CD14-positive monocyte (primary cell): ENCODE measurements around the gene MYRFL. TPM values are rescaled to one million over a fixed set of nuclear protein-coding genes. Genes with fewer than 3 reads are reported as not detected.

Experiments
- DNase-seq, 3 donors: peaks; one replicate each; pipeline ENCODE4 v3.0.0-alpha.2; 2011 to 2022
- H2AFZ ChIP-seq: 2 replicates; pipeline ENCODE4 v1.6.0; 2012; ENCODE audit warnings: mild to moderate bottlenecking, low read depth, low read length, inconsistent platforms; ENCODE audit not compliant: insufficient read depth, poor library complexity, severe bottlenecking
- H3K27ac ChIP-seq, 2 donors: 1 replicate in 1 of 2; 2 replicates in 1 of 2; pipeline ENCODE4 v1.5.1; 2012 to 2013; ENCODE audit warnings: low read length in 2 of 2, control low read depth in 1 of 2, inconsistent platforms in 1 of 2, low read depth in 1 of 2, mild to moderate bottlenecking in 1 of 2
- H3K27me3 ChIP-seq, 2 donors: one replicate each; pipeline versions ENCODE4 v1.6.0 to v1.6.1; 2011 to 2013; ENCODE audit warnings: low read length in 2 of 2; ENCODE audit not compliant: control insufficient read depth in 2 of 2, insufficient read depth in 2 of 2
- H3K36me3 ChIP-seq, 2 donors: replicated peaks in 1 of 2; 1 replicate in 1 of 2; 2 replicates in 1 of 2; pipeline versions ENCODE4 v1.5.1 to v1.6.1; 2012 to 2013; ENCODE audit warnings: low read length in 2 of 2, control low read depth in 1 of 2, inconsistent platforms in 1 of 2, mild to moderate bottlenecking in 1 of 2; ENCODE audit not compliant: insufficient read depth in 2 of 2, control insufficient read depth in 1 of 2
- H3K4me1 ChIP-seq, 2 donors: 1 replicate in 1 of 2; 2 replicates in 1 of 2; pipeline versions ENCODE4 v1.5.1 to v1.6.1; 2012 to 2013; ENCODE audit warnings: low read length in 2 of 2, control low read depth in 1 of 2, inconsistent platforms in 1 of 2, mild to moderate bottlenecking in 1 of 2, moderate library complexity in 1 of 2; ENCODE audit not compliant: insufficient read depth in 2 of 2, control insufficient read depth in 1 of 2
- H3K4me2 ChIP-seq: replicated peaks from 2 replicates; pipeline ENCODE3; 2012; ENCODE audit warnings: low read length, moderate library complexity, mild to moderate bottlenecking; ENCODE audit not compliant: poor library complexity, severe bottlenecking; ENCODE audit errors: extremely low read depth
- H3K4me3 ChIP-seq, 3 experiments: fragments of 200-600 bp in 1 of 3; sonication (generic) in 1 of 3; replicated peaks in 1 of 3; 1 replicate in 2 of 3; 2 replicates in 1 of 3; pipeline ENCODE4 v1.5.1; 2011 to 2013; ENCODE audit warnings: low read length in 3 of 3, mild to moderate bottlenecking in 3 of 3, control low read depth in 2 of 3, low read depth in 2 of 3, inconsistent platforms in 1 of 3, moderate library complexity in 1 of 3
- H3K79me2 ChIP-seq: 2 replicates; pipeline ENCODE4 v1.6.0; 2012; ENCODE audit warnings: mild to moderate bottlenecking, control low read depth, inconsistent platforms, low read length, moderate library complexity; ENCODE audit not compliant: insufficient read depth
- H3K9ac ChIP-seq: 2 replicates; pipeline ENCODE4 v1.6.0; 2017; ENCODE audit warnings: low read length, mild to moderate bottlenecking; ENCODE audit not compliant: insufficient read depth, poor library complexity, severe bottlenecking
- H3K9me3 ChIP-seq, 2 donors: replicated peaks in 1 of 2; 1 replicate in 1 of 2; 2 replicates in 1 of 2; pipeline versions ENCODE4 v1.5.1 to v1.6.1; 2012 to 2013; ENCODE audit warnings: low read length in 2 of 2, control low read depth in 1 of 2; ENCODE audit not compliant: control insufficient read depth in 1 of 2, insufficient read depth in 1 of 2
- H4K20me1 ChIP-seq: 2 replicates; pipeline ENCODE4 v1.6.0; 2012; ENCODE audit warnings: mild to moderate bottlenecking, low read length, control low read depth, moderate library complexity; ENCODE audit not compliant: insufficient read depth
- H3K27ac Mint-ChIP-seq, 7 donors: one replicate each; pipeline ENCODE4 v1.8.0; 2020; ENCODE audit warnings: mild to moderate bottlenecking in 7 of 7, mixed read lengths in 7 of 7, moderate library complexity in 6 of 7, inconsistent platforms in 2 of 7
- H3K27me3 Mint-ChIP-seq, 3 donors: one replicate each; pipeline ENCODE4 v1.8.0; 2021 to 2022; ENCODE audit warnings: low read depth in 3 of 3, mild to moderate bottlenecking in 3 of 3, mixed read lengths in 3 of 3, moderate library complexity in 3 of 3, inconsistent platforms in 1 of 3
- H3K36me3 Mint-ChIP-seq, 2 donors: one replicate each; pipeline ENCODE4 v1.8.0; 2020; ENCODE audit warnings: mixed read lengths in 2 of 2, inconsistent platforms in 1 of 2, mild to moderate bottlenecking in 1 of 2
- H3K4me1 Mint-ChIP-seq: one replicate; pipeline ENCODE4 v1.8.0; 2020; ENCODE audit warnings: mild to moderate bottlenecking, mixed read lengths
- H3K4me3 Mint-ChIP-seq, 2 donors: one replicate each; pipeline ENCODE4 v1.8.0; 2020; ENCODE audit warnings: mild to moderate bottlenecking in 2 of 2, mixed read lengths in 2 of 2, moderate library complexity in 1 of 2
- H3K9me3 Mint-ChIP-seq, 7 donors: one replicate each; pipeline ENCODE4 v1.8.0; 2020 to 2022; ENCODE audit warnings: mixed read lengths in 7 of 7, mild to moderate bottlenecking in 6 of 7, moderate library complexity in 6 of 7, inconsistent platforms in 2 of 7
- CTCF ChIP-seq: fragments of 200-600 bp; IDR thresholded peaks from one replicate; pipeline ENCODE4 v1.8.0; 2022; ENCODE audit warnings: antibody characterized with exemption, mild to moderate bottlenecking
- WGBS: methylation state at CpG from one replicate; pipeline ENCODE4 v1.1.5; 2013; ENCODE audit warnings: missing lambda C conversion rate; ENCODE audit not compliant: insufficient coverage; 5-methylcytosine and 5-hydroxymethylcytosine counted together
- intact Hi-C, 2 donors: fragments of 100-400 bp; cut with micrococcal nuclease; formaldehyde crosslinking; loops; one replicate each; pipeline versions ENCODE4 v1.15.0 to v1.15.1; 2023
- polyA plus RNA-seq, 3 donors: library from polyadenylated mRNA; depleted of rRNA in 1 of 3; unstranded in 2 of 3; stranded (reverse) in 1 of 3; fragments of 300-500 nt in 2 of 3; fragments of >200 nt in 1 of 3; fragmentation: Illumina TruSeq in 2 of 3; gene quantifications; 1 replicate in 2 of 3; 2 replicates in 1 of 3; pipeline ENCODE4 v1.2.3, GENCODE V29; 2012 to 2021

Gene MYRFL
- polyA plus RNA-seq, 3 donors = not detected

GRCh38 chr12:69905801-69906200, 80.8 kb downstream of the MYRFL start:
- no peaks in the 10 kb centered on the region for H4K20me1 ChIP-seq
- Mint-ChIP-seq H3K4me3 (no peak overlapping the region), H3K27me3 (peaks cover 0 to 2% (median 2%) of the 10 kb centered on the region in 3 donors), H3K4me1 (peaks cover 25% of the 10 kb centered on the region), H3K36me3 (no peaks in the 10 kb centered on the region), H3K9me3 (no peaks in the 10 kb centered on the region), H3K27ac (no peak overlapping the region)
- H3K36me3 ChIP-seq = no peaks in the 10 kb centered on the region
- intact Hi-C loops = loop anchor here in 1 of 2 donors (10.0 kb wide), 2 partner anchors 169 to 669 kb away; no protein-coding TSS in a partner anchor
- no peak overlapping the region for H3K27ac ChIP-seq
- 100% methylated on average over 1 of the region's 1 CpG for WGBS
- H3K4me2 ChIP-seq = no peak overlapping the region
- H3K9me3 ChIP-seq = no peaks in the 10 kb centered on the region
- H2AFZ ChIP-seq = no peak overlapping the region
- TF ChIP-seq CTCF = no peak
- H3K27me3 ChIP-seq = no peaks in the 10 kb centered on the region
- H3K9ac ChIP-seq = no peak overlapping the region
- no peaks in the 10 kb centered on the region for H3K79me2 ChIP-seq
- no peak for DNase-seq
- no peak overlapping the region for H3K4me3 ChIP-seq
- peaks cover 15 to 23% of the 10 kb centered on the region in 2 donors for H3K4me1 ChIP-seq

DNA sequence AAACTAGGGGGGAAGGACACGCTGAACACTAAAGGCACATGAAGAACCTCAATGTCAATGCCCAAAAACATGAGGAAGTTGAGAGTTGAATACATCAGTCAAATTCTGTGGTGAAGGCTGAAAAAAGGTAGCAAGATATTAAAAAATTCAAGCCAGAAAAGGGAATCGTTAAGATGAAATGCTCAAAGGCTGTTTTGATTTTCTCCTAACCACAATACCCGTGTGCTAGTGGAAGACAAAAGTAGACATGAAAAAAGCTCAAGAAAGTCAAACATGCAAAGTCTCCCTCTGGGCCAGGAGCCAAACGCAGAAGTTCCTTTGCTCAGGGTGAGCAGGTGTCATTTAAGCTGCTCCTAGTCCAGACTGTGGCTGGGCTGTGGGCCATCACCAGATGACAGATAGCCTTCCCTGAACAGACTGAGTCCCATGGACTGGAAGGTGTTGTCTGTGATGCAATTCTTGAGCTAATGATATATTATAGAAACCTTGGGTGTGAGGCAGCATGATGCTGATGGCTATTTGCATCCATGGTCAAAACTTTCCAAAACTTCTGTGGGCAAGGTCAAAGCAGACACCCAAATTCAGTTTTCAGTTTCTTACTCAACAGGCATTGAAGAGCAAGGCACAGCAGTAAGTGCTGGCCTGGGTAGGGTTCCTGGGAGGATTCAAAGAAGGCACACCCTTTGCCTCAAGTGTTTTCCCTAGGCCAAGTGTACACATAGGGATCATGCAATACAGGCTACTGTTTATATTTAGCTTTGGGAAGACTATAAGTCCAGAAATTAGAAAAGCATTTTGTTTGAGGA, 81.6 kb downstream of the MYRFL start:
- peak overlapping the region in 1 of 2 donors; percentile 11 for H3K4me3 Mint-ChIP-seq
- no peak overlapping the region for H3K27ac ChIP-seq
- no peak for DNase-seq
- no peaks in the 10 kb centered on the region for H3K79me2 ChIP-seq
- no peaks in the 10 kb centered on the region for H3K36me3 ChIP-seq
- H3K27ac Mint-ChIP-seq = peak overlapping the region in 1 of 7 donors; percentile 2
- H3K4me3 ChIP-seq = no peak overlapping the region
- H3K4me2 ChIP-seq = no peak overlapping the region
- no peak for TF ChIP-seq CTCF
- peaks cover 0 to 2% (median 2%) of the 10 kb centered on the region in 3 donors for H3K27me3 Mint-ChIP-seq
- H3K36me3 Mint-ChIP-seq = no peaks in the 10 kb centered on the region
- no peak overlapping the region for H2AFZ ChIP-seq
- no peaks in the 10 kb centered on the region for H3K9me3 Mint-ChIP-seq
- H3K9me3 ChIP-seq = no peaks in the 10 kb centered on the region
- no peaks in the 10 kb centered on the region for H4K20me1 ChIP-seq
- H3K4me1 ChIP-seq = peaks cover 11 to 18% of the 10 kb centered on the region in 2 donors
- intact Hi-C loops = loop anchor here in 1 of 2 donors (10.0 kb wide), 2 partner anchors 168 to 668 kb away; no protein-coding TSS in a partner anchor
- no peaks in the 10 kb centered on the region for H3K27me3 ChIP-seq
- H3K9ac ChIP-seq = no peak overlapping the region
- H3K4me1 Mint-ChIP-seq = peaks cover 21% of the 10 kb centered on the region
- 57% methylated on average over 1 of the region's 4 CpGs for WGBS
